ENCODE results near the gene CYP26B1.

Gene CYP26B1

GRCh38 chr2:72147303-72147971 lies at the start of gene CYP26B1:
TSS of gene CYP26B1 (minus strand) at chr2:72147862. CDS start at chr2:72147834, 28 bp downstream.
- peak in 1 of 2 donors; percentile 69 for DNase-seq
- H3K36me3 ChIP-seq: no peaks in the 10 kb centered on the region
- no peak for TF ChIP-seq CTCF (IDR thresholded peaks at IDR 0.05)
- peaks cover 0 to 76% (median 72%) of the 10 kb centered on the region in 4 donors for H3K4me1 ChIP-seq
- H3K27ac ChIP-seq: peak within 1 kb of the TSS in 1 of 2 donors; percentile 4
- peak within 1 kb of the TSS; percentile 52 to 58 for H3K4me3 ChIP-seq
- no peaks in the 10 kb centered on the region for H3K9me3 ChIP-seq
- intact Hi-C loops (cut with DNase I; ENCODE audit: low total_unique reads): loop anchor here (10.0 kb wide), 1 partner anchor 453 kb away; no protein-coding TSS in a partner anchor
- H3K27me3 ChIP-seq: peaks cover 0 to 61% of the 10 kb centered on the region in 2 donors

- Histone ChIP-seq H3K27me3 (no peaks in the 10 kb centered on the region), H3K27ac (no peak overlapping the region), H3K4me1 (peaks cover 0 to 9% (median 0%) of the 10 kb centered on the region in 4 donors), H3K9me3 (no peaks in the 10 kb centered on the region), H3K36me3 (no peaks in the 10 kb centered on the region), H3K4me3 (no peak overlapping the region)
- no peak for DNase-seq
- TF ChIP-seq CTCF (IDR thresholded peaks at IDR 0.05): no peak
- intact Hi-C loops (cut with DNase I; ENCODE audit: low total_unique reads): no loop called here
Measured at GRCh38 chr2:72193723-72194122, 46.1 kb upstream of the CYP26B1 start.

- H3K27ac ChIP-seq: no peak overlapping the region
- no peaks in the 10 kb centered on the region for H3K9me3 ChIP-seq
- intact Hi-C loops (cut with DNase I; ENCODE audit: low total_unique reads): no loop called here
- H3K27me3 ChIP-seq: no peaks in the 10 kb centered on the region
- TF ChIP-seq CTCF (IDR thresholded peaks at IDR 0.05): no peak
- DNase-seq: no peak
- no peaks in the 10 kb centered on the region for H3K36me3 ChIP-seq
- H3K4me1 ChIP-seq: no peaks in the 10 kb centered on the region
- H3K4me3 ChIP-seq: no peak overlapping the region
Measured at GRCh38 chr2:72191441-72191840, 43.8 kb upstream of the CYP26B1 start.

GRCh38 chr2:72185206-72185605 lies 37.5 kb upstream of the CYP26B1 start:
- Histone ChIP-seq H3K9me3 (no peaks in the 10 kb centered on the region), H3K4me3 (no peak overlapping the region), H3K27ac (no peak overlapping the region), H3K36me3 (no peaks in the 10 kb centered on the region), H3K27me3 (no peaks in the 10 kb centered on the region), H3K4me1 (peaks cover 0 to 7% (median 2%) of the 10 kb centered on the region in 4 donors)
- DNase-seq: no peak
- intact Hi-C loops (cut with DNase I; ENCODE audit: low total_unique reads): no loop called here
- no peak for TF ChIP-seq CTCF (IDR thresholded peaks at IDR 0.05)

GRCh38 chr2:72183466-72183865 lies 35.8 kb upstream of the CYP26B1 start:
- H3K36me3 ChIP-seq: peaks cover 8 to 15% (median 12%) of the 10 kb centered on the region in 3 donors
- no peak for DNase-seq
- H3K27ac ChIP-seq: no peak overlapping the region
- peaks cover 0 to 7% (median 2%) of the 10 kb centered on the region in 4 donors for H3K4me1 ChIP-seq
- no peak overlapping the region for H3K4me3 ChIP-seq
- intact Hi-C loops (cut with DNase I; ENCODE audit: low total_unique reads): no loop called here
- no peaks in the 10 kb centered on the region for H3K9me3 ChIP-seq
- no peak for TF ChIP-seq CTCF (IDR thresholded peaks at IDR 0.05)
- no peaks in the 10 kb centered on the region for H3K27me3 ChIP-seq

All from tibial artery (tissue), 4 donors.